K562 treated with DMSO at 1 percent for 4 hours (cell line): ENCODE measurements around the gene MIAT. TPM values are rescaled to one million over a fixed set of nuclear protein-coding genes. Genes with fewer than 3 reads are reported as not detected.

Source experiments
- total RNA-seq: library from RNA; unstranded; fragments of 300-600 nt; gene quantifications from 2 replicates; pipeline ENCODE4 v1.2.3, GENCODE V29; 2022; ENCODE audit not compliant: insufficient read depth

MIAT gene
- 0.11 and 0.48 TPM in 2 replicates for total RNA-seq

GRCh38 chr22:26656891-26657851 lies at the start of gene MIAT:
MIAT (plus strand) TSS chr22:26657588.

GRCh38 chr22:26617271-26618199 lies 39.9 kb upstream of the MIAT start, which contains the start of gene CRYBB1:
CRYBB1 (minus strand) TSS chr22:26618027; CDS start chr22:26616319, 1,708 bp downstream.

GRCh38 chr22:26621663-26622062 lies 35.7 kb upstream of the MIAT start, which contains the start of gene CRYBA4:
CRYBA4 (plus strand) TSS chr22:26621963; CDS start chr22:26622597, 634 bp downstream.

Other genes with a start within 250 kb of the MIAT start
- gene ASPHD2, start 228.3 kb upstream of the MIAT start, total RNA-seq: 0.17 and 1.2 TPM in 2 replicates
- gene HPS4, start 173.8 kb upstream of the MIAT start, total RNA-seq: 12.3 and 21.8 TPM in 2 replicates
- gene SRRD, start 173.7 kb upstream of the MIAT start, total RNA-seq: 7.5 and 13.1 TPM in 2 replicates
- gene TFIP11, start 145.1 kb upstream of the MIAT start, total RNA-seq: 21.5 and 26.5 TPM in 2 replicates
- 63.0 and 85.9 TPM in 2 replicates for gene TPST2, start 67.5 kb upstream of the MIAT start, total RNA-seq
- gene CRYBB1, start 39.6 kb upstream of the MIAT start, total RNA-seq: not detected in 2 replicates
- gene CRYBA4, start 35.6 kb upstream of the MIAT start, total RNA-seq: not detected in 2 replicates